PFSK-1 (cell line): ENCODE results near the gene RIN2.

ENCODE experiments used
- FOXP2 ChIP-seq: optimal IDR thresholded peaks from 2 replicates; pipeline ENCODE3; 2011; ENCODE audit warnings: borderline replicate concordance, control low read depth, inconsistent platforms; ENCODE audit not compliant: insufficient read depth; ENCODE audit errors: extremely low read length, extremely low read depth
- POLR2AphosphoS5 ChIP-seq: IDR thresholded peaks from 2 replicates; pipeline ENCODE4 v1.6.1; 2012; ENCODE audit warnings: low read depth, mild to moderate bottlenecking, control low read depth, low read length, moderate library complexity
- SIN3A ChIP-seq: IDR thresholded peaks from 2 replicates; pipeline ENCODE4 v1.6.1; 2012; ENCODE audit warnings: mild to moderate bottlenecking, low read length, moderate library complexity, borderline replicate concordance; ENCODE audit not compliant: insufficient read depth
- TAF1 ChIP-seq: IDR thresholded peaks from 2 replicates; pipeline ENCODE4 v1.6.1; 2012; ENCODE audit warnings: low read length, control low read depth, borderline replicate concordance; ENCODE audit not compliant: insufficient read depth
- TF ChIP-seq, protein P1 (sequence below), 2 experiments: IDR thresholded peaks; 2 replicates each; pipeline versions ENCODE4 v1.6.1 to v1.8.0; 2011 to 2012; ENCODE audit warnings: low read depth in 2 of 2, low read length in 2 of 2, control low read depth in 1 of 2, inconsistent platforms in 1 of 2, mild to moderate bottlenecking in 1 of 2, moderate library complexity in 1 of 2; ENCODE audit not compliant: insufficient read depth in 1 of 2

RIN2 gene

GRCh38 chr20:19785983-19786285, 27.9 kb downstream of the RIN2 start:
- TF ChIP-seq POLR2AphosphoS5 (no peak), SIN3A (no peak), TAF1 (no peak), FOXP2 (no peak)
- TF ChIP-seq, protein P1, sequence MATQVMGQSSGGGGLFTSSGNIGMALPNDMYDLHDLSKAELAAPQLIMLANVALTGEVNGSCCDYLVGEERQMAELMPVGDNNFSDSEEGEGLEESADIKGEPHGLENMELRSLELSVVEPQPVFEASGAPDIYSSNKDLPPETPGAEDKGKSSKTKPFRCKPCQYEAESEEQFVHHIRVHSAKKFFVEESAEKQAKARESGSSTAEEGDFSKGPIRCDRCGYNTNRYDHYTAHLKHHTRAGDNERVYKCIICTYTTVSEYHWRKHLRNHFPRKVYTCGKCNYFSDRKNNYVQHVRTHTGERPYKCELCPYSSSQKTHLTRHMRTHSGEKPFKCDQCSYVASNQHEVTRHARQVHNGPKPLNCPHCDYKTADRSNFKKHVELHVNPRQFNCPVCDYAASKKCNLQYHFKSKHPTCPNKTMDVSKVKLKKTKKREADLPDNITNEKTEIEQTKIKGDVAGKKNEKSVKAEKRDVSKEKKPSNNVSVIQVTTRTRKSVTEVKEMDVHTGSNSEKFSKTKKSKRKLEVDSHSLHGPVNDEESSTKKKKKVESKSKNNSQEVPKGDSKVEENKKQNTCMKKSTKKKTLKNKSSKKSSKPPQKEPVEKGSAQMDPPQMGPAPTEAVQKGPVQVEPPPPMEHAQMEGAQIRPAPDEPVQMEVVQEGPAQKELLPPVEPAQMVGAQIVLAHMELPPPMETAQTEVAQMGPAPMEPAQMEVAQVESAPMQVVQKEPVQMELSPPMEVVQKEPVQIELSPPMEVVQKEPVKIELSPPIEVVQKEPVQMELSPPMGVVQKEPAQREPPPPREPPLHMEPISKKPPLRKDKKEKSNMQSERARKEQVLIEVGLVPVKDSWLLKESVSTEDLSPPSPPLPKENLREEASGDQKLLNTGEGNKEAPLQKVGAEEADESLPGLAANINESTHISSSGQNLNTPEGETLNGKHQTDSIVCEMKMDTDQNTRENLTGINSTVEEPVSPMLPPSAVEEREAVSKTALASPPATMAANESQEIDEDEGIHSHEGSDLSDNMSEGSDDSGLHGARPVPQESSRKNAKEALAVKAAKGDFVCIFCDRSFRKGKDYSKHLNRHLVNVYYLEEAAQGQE (IDR thresholded peaks at IDR 0.05; ENCODE audit: insufficient read depth in 1 of 2, low read depth in 2 of 2, low read length in 2 of 2) = no peak

DNA sequence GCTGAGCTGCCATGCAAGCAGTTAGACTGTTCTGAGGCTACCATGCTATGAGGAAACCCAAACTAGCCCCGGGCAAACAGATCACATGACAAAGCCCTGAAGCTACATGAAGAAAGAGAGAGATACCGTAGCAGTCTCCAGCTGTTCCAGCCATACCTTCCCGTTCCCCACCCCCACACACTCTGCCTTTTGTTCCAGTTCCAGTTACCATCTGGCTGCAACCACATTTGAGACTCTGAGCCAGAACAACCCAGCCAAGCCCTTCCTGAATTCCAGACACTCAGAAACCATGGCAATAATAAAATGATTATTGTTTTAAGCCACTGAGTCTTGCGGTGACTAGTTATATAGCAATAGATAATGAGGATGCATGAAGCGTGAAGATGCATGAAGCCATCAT, 28.3 kb downstream of the RIN2 start:
- TF ChIP-seq POLR2AphosphoS5 (no peak), SIN3A (no peak), TAF1 (no peak), FOXP2 (no peak)
- TF ChIP-seq, protein P1 (IDR thresholded peaks at IDR 0.05; ENCODE audit: insufficient read depth in 1 of 2, low read depth in 2 of 2, low read length in 2 of 2) = no peak

DNA sequence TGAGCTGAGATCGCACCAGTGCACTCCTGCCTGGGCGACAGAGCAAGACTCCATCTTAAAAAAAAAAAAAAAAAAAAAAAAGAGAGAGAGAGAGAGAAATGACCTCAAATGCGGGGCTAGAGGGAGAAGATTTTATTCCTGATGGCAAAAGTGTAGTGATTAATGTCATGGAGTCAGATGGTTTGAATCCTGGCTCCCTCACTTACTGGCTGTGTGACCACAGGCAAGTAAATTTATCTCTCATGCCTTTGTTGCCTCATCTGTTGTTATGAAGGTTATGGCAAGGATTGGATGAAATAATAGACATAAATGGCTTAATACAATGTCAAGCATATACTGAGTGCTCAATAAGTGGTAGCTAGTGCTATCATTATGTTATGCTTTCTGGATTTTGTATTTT, 29.3 kb downstream of the RIN2 start:
- TF ChIP-seq TAF1 (no peak), SIN3A (no peak), FOXP2 (no peak), POLR2AphosphoS5 (no peak)
- TF ChIP-seq, protein P1 (IDR thresholded peaks at IDR 0.05; ENCODE audit: insufficient read depth in 1 of 2, low read depth in 2 of 2, low read length in 2 of 2) = no peak

GRCh38 chr20:19789009-19789408, 31.0 kb downstream of the RIN2 start:
- TF ChIP-seq, protein P1 (IDR thresholded peaks at IDR 0.05; ENCODE audit: insufficient read depth in 1 of 2, low read depth in 2 of 2, low read length in 2 of 2) = no peak
- TF ChIP-seq POLR2AphosphoS5 = no peak
- no peak for TF ChIP-seq FOXP2
- no peak for TF ChIP-seq TAF1
- TF ChIP-seq SIN3A = no peak

GRCh38 chr20:19789446-19789845, 31.4 kb downstream of the RIN2 start:
- TF ChIP-seq POLR2AphosphoS5 = no peak
- no peak for TF ChIP-seq FOXP2
- no peak for TF ChIP-seq TAF1
- TF ChIP-seq SIN3A = no peak
- TF ChIP-seq, protein P1 (IDR thresholded peaks at IDR 0.05; ENCODE audit: insufficient read depth in 1 of 2, low read depth in 2 of 2, low read length in 2 of 2) = no peak
